ENCODE data around the gene ECSIT.

The ECSIT gene

DNA sequence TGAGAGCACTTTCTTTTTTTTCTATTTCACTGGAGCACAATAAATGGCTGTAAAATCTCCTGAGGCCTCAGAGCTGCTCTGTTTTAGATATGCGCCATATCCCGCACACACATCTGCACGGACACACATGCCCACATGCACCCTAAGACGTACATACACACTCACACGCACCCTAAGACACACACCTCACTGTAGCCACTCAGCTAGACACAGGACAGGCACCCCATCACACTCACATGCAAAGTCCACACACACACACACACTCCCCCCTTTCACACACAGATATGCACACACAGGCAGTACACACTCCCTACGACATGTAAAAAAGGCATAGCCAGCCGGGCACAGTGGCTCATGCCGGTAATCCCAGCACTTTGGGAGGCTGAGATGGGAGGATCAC lies 21.3 kb upstream of the ECSIT start:
- DNase-seq (ENCODE audit: low read depth in 2 of 2): no peak

DNA sequence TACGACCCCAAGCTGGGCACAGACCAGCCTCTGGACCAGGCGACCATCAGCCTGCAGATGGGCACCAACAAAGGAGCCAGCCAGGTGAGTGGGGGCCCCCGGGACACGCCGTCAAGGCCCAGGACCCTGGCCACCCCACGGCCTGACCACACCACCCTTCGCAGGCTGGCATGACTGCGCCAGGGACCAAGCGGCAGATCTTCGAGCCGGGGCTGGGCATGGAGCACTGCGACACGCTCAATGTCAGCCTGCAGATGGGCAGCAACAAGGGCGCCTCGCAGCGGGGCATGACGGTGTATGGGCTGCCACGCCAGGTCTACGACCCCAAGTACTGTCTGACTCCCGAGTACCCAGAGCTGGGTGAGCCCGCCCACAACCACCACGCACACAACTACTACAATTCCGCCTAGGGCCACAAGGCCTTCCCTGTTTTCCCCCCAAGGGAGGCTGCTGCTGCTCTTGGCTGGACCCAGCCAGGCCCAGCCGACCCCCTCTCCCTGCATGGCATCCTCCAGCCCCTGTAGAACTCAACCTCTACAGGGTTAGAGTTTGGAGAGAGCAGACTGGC lies 20.5 kb upstream of the ECSIT start:
- no peak for DNase-seq (ENCODE audit: low read depth in 2 of 2)

DNA sequence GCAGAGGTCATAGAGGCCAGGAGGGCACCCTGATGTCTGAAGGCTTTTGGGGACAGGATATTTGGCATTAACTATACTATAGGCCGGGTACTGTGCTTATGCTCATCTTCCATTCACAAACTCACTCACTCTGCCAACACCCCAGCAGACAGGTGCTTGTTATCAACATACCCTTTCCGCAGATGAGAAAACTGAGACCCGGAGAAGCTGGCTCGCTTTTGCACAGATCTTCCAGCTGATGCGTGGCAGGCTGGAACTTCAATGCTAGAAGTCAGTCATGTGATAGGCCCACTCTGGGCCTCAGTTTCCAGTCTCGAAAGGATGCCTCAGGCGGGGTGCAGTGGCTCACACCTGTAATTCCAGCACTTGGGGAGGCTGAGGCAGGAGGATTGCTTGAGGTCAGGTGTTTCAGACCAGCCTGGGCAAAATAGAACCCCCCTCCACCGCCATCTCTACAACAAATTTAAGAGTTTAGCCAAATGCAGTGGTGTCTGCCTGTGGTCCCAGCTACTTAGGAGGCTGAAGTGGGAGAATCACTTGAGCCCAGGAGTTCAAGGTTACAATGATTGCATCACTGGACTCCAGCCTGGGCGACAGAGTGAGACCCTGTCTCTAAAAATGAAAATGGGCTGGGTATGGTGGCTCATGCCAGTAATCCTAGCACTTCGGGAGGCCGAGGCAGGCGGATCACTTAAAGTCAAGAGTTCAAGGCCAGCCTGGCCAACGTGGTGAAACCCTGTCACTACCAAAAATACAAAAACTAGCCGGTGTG lies 19.2 kb upstream of the ECSIT start:
- no peak for DNase-seq (ENCODE audit: low read depth in 2 of 2)

DNA sequence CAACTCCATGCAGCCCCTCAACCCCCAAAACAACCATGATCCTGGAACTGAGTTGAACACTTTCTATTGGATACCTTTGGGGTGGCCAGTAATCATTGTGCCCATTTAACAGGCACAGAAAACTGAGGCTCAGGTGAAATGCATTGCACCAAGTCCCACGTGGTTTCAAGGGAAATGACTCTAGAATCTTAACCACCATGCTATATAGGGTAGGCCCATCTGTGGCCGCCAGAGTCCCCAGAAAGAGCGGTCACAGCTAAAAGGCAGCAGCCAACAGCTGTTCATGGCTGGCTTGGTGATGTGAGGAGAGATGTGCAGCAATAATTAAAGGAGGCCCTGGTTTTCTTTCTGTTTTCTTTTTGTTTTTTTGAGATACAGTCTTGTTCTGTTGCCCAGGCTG lies 12.3 kb upstream of the ECSIT start:
- DNase-seq (ENCODE audit: low read depth in 2 of 2): no peak

DNA sequence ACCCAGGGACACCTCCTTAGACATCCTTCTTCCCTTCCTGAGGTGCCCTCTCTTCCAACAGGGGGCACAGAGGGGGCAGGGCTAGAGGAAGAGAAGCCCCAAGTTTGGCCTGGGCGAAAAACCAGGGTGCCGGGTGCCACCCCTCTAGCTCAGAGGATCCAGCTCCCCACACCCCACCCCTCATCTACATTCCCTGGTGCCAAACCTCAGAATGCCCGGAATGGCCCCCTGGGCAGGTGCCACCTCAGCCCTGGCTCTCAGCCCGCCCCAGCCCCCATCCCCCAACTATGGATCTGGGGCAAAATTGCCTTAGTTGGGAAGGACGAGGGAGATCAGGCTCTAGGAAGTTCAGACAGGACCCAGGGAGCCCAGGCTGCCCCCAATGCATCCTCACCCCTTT lies 11.7 kb upstream of the ECSIT start:
- DNase-seq (ENCODE audit: low read depth in 2 of 2): no peak

DNA sequence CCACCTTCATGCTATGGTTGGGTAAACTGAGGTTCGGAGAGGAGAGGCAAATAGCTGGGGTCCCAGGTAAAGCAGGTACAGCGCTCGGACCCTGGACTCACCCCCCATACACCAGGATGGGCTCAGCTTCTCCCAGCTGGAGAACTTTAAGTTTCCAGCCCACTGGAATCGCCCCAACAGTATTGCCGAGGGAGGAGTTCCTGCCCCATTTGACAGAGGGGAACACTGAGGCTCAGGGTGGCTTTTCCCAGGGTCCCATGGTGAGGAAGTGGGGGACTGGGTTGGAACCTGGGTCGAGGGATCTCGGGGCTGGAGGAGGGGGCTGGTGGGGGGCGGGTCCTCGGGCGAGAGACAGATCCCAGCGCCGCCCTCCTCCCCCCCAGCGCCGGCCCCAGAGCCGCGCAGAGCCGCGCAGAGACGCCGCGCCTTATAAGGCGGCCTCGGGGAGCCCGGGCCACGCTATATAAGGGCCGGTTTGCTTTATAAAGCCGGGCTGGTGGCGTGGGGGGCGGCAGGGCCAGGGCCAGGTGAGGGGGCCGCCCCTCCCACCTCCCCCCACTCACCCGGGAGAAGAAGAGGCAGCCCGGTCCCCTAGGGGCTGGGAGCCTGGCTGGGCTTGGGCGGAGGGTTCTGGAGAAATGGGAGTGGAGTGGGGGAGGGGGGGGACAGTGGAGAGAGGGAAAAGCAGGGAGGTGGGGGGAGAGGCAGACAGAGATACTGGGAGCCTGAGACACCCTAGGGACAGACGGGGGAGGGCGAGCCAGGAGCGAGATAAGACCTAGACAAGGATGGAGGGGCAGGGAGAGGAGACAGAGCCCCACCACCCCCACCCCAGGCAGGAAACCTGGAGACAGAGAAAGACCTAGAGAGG lies 10.8 kb upstream of the ECSIT start:
- DNase-seq (ENCODE audit: low read depth in 2 of 2): peak in 1 of 2 experiments; percentile 41

DNA sequence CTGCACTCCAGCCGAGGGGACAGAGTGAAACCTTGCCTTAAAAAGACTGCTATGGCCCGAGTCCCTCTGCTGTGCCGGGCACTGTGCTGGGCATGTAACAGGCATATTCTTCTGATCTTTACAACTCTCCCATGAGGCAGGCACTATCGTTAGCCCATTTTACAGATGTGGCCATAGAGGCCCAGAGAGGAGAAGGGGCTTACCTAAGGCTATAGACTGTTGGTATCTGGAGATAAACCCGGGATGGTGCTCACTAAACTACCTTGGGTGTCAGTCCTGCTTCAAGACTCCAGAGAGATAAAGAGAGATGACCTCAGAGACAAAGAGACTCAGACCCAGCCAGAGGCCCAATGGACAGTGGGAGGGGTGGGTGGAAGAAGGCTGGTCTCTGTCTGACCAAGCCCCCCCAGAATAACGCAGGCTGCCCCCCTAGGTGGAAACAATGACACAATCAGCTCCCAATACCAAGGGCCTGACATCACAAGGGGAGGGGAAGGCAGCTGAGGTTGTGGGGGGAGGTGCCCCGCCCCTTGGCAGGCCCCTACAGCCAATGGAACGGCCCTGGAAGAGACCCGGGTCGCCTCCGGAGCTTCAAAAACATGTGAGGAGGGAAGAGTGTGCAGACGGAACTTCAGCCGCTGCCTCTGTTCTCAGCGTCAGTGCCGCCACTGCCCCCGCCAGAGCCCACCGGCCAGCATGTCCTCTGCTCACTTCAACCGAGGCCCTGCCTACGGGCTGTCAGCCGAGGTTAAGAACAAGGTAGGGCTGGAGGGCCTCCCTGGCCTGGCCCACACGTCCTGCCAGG lies 9.5 kb upstream of the ECSIT start, which contains the start of gene CNN1:
Gene CNN1, plus strand, starts transcription at position 620 of the 805 bp plus-strand sequence. Its CDS starts 77 bp downstream, at position 697.
- DNase-seq (ENCODE audit: low read depth in 2 of 2): peak; percentile 75 to 79

DNA sequence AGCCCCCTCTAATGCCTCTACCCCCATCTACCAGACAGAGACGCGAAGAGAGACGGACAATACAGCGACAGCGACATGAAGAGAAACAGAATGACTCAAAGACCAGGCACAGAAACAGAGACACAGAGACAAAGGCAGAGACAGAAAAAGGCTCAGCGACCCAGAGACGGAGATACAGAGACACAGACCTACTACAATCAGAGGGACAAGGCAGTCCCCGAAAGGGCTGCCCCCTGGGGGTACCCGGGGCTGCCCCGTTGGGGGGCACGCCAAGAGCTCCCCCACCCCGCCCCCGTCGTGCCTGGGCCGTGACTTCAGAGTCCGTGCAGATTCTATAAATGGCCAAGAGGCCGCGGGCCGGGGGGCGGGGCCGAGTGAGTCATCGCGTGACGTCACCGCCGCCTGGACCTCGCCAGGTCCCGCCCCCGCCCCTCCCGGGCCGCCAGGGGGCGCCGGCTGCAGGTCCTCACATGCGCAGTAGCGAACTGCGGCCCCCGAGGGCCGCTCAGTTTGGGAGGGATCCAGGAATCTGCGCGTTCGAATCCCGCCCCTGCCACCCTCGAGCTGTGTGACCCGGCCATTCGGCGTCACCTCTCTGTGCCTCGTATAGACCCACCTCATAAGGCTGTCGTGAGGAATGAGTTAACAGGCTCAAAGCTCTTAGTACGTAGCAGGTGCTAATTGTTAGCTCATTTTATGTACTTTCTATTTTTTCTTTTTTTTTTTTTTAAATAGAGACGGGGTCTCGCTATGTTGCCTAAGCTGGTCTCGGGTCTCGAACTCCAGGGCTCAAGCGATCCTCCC lies 7.1 kb upstream of the ECSIT start:
- peak; percentile 74 to 76 for DNase-seq (ENCODE audit: low read depth in 2 of 2)

DNA sequence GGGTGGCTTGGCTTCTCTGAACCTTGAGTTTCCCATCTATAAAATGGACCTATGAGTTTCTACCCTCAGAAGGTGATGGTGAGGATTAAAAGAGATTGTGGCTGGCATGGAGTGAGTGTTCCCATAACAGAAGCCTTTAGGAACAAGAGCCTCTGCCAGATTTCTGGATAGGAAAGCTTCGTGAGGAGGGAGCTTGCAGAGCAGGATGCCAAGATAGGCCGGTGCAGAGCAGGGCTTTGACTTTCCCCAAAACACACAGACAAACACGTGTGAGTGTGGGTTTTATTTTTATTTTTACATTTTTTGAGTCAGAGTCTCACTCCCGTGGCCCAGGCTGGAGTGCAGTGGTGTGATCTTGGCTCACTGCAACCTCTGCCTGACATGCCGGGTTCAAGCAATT lies 6.0 kb upstream of the ECSIT start:
- DNase-seq (ENCODE audit: low read depth in 2 of 2): no peak

DNA sequence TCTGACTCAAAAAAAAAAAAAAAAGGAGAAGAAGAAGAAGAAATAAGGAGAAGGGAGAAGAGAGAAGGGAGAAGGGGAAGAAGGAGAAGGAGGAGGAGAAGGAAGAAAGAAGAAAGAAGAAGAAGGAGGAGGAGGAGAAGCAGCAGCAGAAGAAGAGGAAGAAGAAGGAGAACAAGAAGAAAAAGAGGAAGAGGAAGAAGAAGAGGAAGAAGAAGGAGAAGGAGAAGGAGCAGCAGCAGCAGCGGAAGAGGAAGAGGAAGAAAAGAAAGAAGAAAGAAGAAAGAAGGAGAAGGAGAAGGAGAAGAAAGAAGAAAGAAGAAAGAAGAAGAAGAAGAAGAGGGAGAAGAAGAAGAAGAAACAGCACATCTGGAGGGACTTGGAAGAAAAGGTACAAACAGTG lies 5.6 kb upstream of the ECSIT start:
- DNase-seq (ENCODE audit: low read depth in 2 of 2): no peak

DNA sequence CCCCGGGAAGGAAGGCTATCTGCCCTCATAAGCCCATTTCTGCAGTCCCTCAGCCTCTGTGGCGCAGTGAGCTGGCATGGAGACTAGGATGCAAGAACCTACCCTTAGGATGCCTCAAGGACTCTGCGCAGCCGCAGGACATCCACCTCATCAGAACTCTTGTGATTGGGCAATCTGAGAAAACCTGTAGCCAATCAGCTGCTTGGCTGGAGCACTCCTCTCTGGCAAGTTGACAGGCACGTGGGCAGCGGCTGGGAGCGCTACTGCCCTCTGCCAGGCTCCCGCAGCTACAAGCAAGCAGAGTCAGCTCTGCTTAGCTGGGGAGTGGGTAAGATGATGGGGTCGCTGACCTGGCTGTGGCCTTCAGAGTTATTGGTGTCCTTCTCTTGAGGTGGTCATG lies 1.5 kb upstream of the ECSIT start:
- DNase-seq (ENCODE audit: low read depth in 2 of 2): peak; percentile 31 to 33

DNA sequence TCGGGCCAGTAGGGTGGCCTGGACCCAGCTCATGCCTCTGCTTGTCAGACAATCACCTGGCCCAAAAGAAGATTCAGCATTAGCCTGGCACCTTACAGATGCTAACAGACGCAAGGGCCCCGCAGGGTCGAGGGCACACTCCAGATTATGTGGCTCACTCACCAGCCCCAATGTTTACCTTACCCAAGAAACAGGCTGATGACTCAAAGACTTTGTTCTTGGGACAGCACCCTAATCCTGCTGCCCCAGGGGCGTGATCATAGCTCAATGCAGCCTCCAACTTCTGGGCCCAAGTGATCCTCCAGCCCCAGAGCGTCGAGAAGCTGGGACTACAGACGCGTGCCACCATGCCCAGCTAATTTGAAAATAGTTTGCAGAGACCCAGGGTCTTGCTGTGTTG lies 9.8 kb downstream of the ECSIT start:
- no peak for DNase-seq (ENCODE audit: low read depth in 2 of 2)

DNA sequence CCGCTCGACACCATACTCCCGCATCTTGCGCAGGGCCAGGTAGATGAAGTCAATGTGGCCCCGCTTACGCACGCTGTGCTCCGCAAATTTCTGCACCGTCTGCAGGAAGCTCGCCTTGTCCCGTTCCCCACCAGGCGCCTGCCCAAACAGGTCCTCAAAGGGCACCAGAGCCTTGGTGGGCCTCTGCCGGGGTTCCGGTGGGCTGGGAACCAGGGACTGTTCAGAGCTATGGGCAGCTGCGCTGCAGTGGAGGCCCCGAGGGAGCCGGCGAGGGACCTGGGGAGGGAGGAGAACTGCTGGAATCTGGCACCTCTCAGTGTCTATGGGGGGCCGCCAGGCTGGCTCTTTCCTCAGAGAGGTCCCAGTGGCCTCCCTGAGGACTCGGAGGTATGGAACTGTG lies 15.0 kb downstream of the ECSIT start:
- DNase-seq (ENCODE audit: low read depth in 2 of 2): no peak

DNA sequence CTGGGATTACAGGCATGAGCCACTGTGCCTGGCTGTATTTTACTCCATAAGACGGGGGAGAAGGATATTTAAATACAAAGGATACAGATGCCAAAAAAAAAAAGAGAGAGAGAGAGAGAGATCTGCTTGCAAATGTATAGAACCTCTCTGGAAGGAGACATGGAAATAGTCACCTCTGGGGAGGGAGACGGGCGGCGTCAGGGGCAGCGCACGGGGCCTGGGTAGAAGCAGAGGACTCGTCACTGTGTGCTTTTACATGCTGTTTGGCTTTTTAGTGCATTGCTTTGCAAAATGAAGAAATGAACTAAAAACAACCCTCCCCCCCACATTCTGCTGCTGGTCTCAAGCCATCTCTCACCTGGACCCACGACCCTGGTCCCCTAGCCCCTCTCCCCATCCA lies 18.5 kb downstream of the ECSIT start:
- DNase-seq (ENCODE audit: low read depth in 2 of 2): no peak

DNA sequence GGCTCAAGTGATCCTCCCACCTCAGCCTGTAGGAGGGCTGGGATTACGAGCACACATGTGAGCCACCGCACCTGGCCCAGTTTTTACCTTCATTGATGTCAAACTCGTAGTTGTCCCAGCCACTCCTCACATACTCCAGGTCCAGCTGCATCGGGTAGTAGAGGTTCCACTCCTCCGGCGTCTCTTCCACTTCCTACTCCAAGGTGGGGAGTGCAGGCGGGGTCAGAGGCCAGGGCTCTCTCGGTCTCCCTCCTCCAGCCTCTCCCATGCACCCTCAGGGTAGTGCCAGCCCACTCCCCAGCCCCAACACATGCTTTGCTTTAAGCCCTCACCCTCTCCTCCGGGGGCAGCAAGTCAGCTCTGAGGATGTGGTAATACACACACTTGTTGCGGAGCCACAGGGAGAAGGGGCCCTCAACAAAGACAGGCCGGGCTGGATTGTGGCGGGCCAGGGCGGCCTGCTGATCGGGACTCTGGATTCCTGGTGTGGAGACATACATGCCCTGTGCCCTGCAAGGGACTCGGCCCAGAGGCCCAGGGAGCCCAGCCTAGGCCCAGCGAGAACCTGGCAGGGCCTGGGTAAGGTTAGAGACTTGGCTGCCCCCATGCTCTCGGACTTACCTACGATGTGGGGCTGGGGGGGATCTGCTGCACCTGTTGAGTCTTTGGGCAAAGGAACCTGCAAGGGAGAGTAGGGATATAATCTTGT lies 21.4 kb downstream of the ECSIT start:
- no peak for DNase-seq (ENCODE audit: low read depth in 2 of 2)

DNA sequence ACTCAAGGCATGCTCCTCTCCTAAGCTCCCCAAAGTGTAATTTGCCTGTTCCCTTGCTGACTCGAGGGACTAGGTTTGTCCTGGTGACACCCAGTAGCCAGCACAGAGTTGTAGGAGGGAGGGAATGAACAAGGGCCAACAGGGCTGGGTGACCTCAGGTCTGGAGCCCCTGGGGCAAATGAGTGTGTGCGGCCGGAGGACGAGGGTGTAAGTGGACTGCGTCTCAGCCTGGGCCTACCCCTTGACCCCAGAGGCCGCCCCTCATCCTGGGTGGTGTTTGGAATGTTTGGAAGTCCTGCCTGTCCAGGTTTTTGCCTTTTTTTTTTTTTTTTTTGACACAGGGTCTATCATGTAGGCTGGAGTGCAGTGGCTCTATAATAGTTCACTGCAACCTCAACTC lies 22.0 kb downstream of the ECSIT start:
- no peak for DNase-seq (ENCODE audit: low read depth in 2 of 2)

DNA sequence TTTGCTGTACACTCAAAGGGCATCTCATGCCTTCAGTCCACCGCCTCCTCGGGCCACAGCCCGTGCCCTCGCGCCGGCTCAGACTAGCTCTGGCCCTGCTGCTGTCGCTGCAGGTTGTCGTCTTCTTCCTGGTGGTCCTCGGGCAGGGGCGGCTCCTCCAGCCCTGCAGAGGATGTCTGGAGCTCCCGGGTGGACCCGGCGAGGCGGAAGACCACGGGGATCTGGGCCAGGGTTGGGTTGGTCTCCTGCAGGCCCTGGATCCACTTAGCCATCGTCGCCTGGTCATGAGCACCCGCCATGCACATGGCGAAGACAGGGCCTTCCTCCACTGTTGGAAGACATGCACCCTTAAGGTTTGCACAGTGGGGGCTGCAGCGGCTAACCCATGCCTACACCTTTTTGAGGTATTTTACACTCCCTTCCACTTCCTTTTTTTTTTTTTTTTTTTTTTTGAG lies 22.8 kb downstream of the ECSIT start:
- DNase-seq (ENCODE audit: low read depth in 2 of 2): no peak

DNA sequence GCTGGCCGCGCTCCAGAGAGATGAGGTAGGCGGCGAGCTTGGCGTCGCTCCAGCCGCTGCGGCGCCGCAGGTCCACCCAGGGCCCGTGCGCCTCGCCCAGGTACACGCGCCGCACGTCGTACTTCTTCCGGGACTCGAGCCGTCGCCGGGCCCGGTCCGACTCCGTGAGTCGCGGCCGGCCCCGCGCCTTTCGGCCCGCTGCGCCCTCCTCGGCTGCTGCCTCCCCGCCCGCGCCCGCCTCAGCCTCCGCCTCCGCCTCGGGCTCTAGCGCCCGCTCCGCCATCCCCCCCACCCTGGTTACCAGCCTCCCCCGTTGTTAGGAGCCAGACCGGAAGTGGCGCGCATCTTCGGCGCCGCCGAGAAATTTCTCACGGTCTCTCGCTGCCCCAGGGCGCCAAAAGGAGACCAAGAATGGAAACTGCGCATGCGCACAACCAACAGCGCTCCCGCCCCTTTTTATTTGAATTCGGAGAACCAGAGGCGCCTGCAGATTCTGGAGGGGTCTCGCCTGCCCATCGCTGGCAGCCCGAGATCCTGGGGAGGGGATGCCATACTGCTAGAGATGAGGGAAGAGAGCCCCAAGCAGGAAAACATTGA lies 23.3 kb downstream of the ECSIT start, which contains the start of gene ZNF653:
Gene ZNF653, minus strand, starts transcription at position 336 of the 597 bp plus-strand sequence. Its CDS starts 53 bp downstream, at position 283.
- peak; percentile 89 to 91 for DNase-seq (ENCODE audit: low read depth in 2 of 2)

DNA sequence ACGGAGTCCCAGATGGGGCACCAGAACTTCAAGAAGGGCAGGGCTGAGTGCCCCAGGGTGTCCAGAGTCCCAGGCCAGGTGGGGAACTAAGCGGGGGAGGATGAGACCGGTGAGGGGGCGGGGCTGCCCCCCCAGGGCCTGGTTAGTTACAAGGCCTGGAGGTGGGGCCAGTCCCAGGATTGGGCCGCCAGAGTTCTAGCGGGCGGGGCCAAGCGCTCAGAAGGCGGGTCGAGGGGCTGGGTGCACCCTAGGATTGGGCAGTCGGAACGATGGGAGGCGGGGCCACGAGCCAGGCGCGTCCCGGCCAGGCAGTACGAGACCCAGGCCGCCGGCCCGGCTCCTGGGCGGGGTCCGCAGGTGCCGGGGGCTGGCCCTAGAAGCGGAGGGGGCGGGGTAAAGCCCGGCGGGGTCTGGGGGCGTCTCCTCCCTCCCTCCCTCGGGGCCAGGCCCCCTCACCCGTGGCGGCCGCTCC lies 23.9 kb downstream of the ECSIT start:
- peak; percentile 86 to 87 for DNase-seq (ENCODE audit: low read depth in 2 of 2)

All from fibroblast of skin of left quadriceps (primary cell).